CD4-positive, CD25-positive, alpha-beta regulatory T cell (primary cell): ENCODE results near the gene SPRED2. TPM values are rescaled to one million over a fixed set of nuclear protein-coding genes. Genes with fewer than 3 reads are reported as not detected.

Experiments
- ATAC-seq, 2 donors: fragments of 150-1000 bp; cut with Tn5 transposase; one replicate each; pipeline ENCODE4 v1.10.0; 2021; ENCODE audit warnings: low read depth in 2 of 2, moderate number of reproducible peaks in 2 of 2, moderate library complexity in 1 of 2
- DNase-seq, 3 donors: peaks; one replicate each; pipeline versions ENCODE4 v3.0.0 to v3.0.0-alpha.2; 2012 to 2022; ENCODE audit warnings: mixed read lengths in 1 of 3
- H3K27ac ChIP-seq: one replicate; pipeline ENCODE4 v1.7.0; 2013; ENCODE audit warnings: mild to moderate bottlenecking, low read length; ENCODE audit not compliant: insufficient read depth, poor library complexity, severe bottlenecking
- H3K27me3 ChIP-seq: one replicate; pipeline ENCODE4 v1.7.0; 2013; ENCODE audit warnings: low read length; ENCODE audit not compliant: control insufficient read depth, insufficient read depth
- H3K36me3 ChIP-seq: one replicate; pipeline ENCODE4 v1.7.0; 2013; ENCODE audit warnings: mild to moderate bottlenecking, low read length, moderate library complexity; ENCODE audit not compliant: control insufficient read depth, insufficient read depth
- H3K4me1 ChIP-seq: 2 replicates; pipeline ENCODE4 v1.7.0; 2013; ENCODE audit warnings: mild to moderate bottlenecking, low read length; ENCODE audit not compliant: insufficient read depth, control insufficient read depth, poor library complexity, severe bottlenecking
- H3K4me3 ChIP-seq: one replicate; pipeline ENCODE4 v1.7.0; 2013; ENCODE audit warnings: low read depth, mild to moderate bottlenecking, low read length, moderate library complexity
- H3K9me3 ChIP-seq, 2 experiments: 1 replicate in 1 of 2; 2 replicates in 1 of 2; pipeline ENCODE4 v1.7.0; 2013; ENCODE audit warnings: low read length in 2 of 2, mild to moderate bottlenecking in 1 of 2, moderate library complexity in 1 of 2; ENCODE audit not compliant: control insufficient read depth in 2 of 2
- H3K27ac Mint-ChIP-seq, 3 donors: one replicate each; pipeline ENCODE4 v1.8.0; 2020 to 2022; ENCODE audit warnings: mild to moderate bottlenecking in 3 of 3, mixed read lengths in 3 of 3, moderate library complexity in 2 of 3
- H3K27me3 Mint-ChIP-seq: one replicate; pipeline ENCODE4 v1.8.0; 2022; ENCODE audit warnings: mild to moderate bottlenecking, mixed read lengths
- H3K36me3 Mint-ChIP-seq: one replicate; pipeline ENCODE4 v1.8.0; 2020; ENCODE audit warnings: mixed read lengths
- H3K4me1 Mint-ChIP-seq, 4 donors: one replicate each; pipeline ENCODE4 v1.8.0; 2020 to 2022; ENCODE audit warnings: mixed read lengths in 4 of 4, mild to moderate bottlenecking in 1 of 4
- H3K4me3 Mint-ChIP-seq, 4 donors: one replicate each; pipeline ENCODE4 v1.8.0; 2020 to 2022; ENCODE audit warnings: mild to moderate bottlenecking in 4 of 4, mixed read lengths in 4 of 4, moderate library complexity in 3 of 4
- H3K9me3 Mint-ChIP-seq, 7 donors: one replicate each; pipeline ENCODE4 v1.8.0; 2020 to 2022; ENCODE audit warnings: mixed read lengths in 7 of 7, mild to moderate bottlenecking in 3 of 7, moderate library complexity in 2 of 7
- polyA plus RNA-seq, 4 donors: library from polyadenylated mRNA; unstranded; fragments of 300-500 nt; fragmentation: Illumina TruSeq; gene quantifications; one replicate each; pipeline ENCODE4 v1.2.3, GENCODE V29; 2021
- total RNA-seq: library from RNA; stranded (reverse); gene quantifications from one replicate; pipeline ENCODE4 v1.2.3, GENCODE V29; 2022

Gene SPRED2
- total and polyA plus RNA-seq, 5 donors from 2014 or later, result 0.23 to 6.3 (median 1.1) TPM

- DNase-seq (no peak), ATAC-seq (no peak)
- Mint-ChIP-seq H3K36me3 (no peaks in the 10 kb centered on the region), H3K27ac (no peak overlapping the region), H3K9me3 (peaks cover 0 to 8% (median 0%) of the 10 kb centered on the region in 7 donors), H3K4me1 (no peaks in the 10 kb centered on the region), H3K4me3 (no peak overlapping the region), H3K27me3 (peaks cover 13% of the 10 kb centered on the region)
- Histone ChIP-seq H3K9me3 (peaks cover 3 to 6% of the 10 kb centered on the region in 2 experiments), H3K4me3 (no peak overlapping the region), H3K4me1 (no peaks in the 10 kb centered on the region), H3K27ac (no peak overlapping the region), H3K36me3 (no peaks in the 10 kb centered on the region), H3K27me3 (no peaks in the 10 kb centered on the region)
These were observed 40.6 kb upstream of the SPRED2 start for GRCh38 chr2:65473045-65473444.

DNA sequence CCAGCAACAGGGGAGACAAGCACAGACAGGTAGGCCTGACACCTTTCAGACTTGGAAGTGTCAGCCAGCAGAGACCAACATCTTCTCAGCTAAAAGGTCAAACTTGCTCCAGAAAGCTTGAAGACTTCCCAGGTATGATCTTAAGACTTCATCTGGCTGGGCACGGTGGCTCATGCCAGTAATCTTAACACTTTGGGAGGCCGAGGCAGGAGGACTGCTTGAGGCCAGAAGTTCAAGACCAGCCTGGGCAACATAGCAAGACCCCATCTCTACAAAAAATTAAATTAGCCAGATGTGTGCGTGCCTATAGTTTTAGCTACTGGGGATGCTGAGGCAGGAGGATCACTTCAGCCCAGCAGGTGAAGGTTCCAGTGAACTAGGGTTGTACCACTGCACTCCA lies 39.0 kb upstream of the SPRED2 start:
- H3K27ac Mint-ChIP-seq, result no peak overlapping the region
- ATAC-seq, result no peak
- H3K27me3 Mint-ChIP-seq, result peaks cover 19% of the 10 kb centered on the region
- H3K4me3 Mint-ChIP-seq, result no peak overlapping the region
- H3K36me3 ChIP-seq, result no peaks in the 10 kb centered on the region
- H3K27ac ChIP-seq, result no peak overlapping the region
- H3K27me3 ChIP-seq, result no peaks in the 10 kb centered on the region
- no peak for DNase-seq
- peaks cover 3 to 6% of the 10 kb centered on the region in 2 experiments for H3K9me3 ChIP-seq
- H3K4me1 ChIP-seq, result no peaks in the 10 kb centered on the region
- H3K36me3 Mint-ChIP-seq, result no peaks in the 10 kb centered on the region
- peaks cover 0 to 4% (median 0%) of the 10 kb centered on the region in 4 donors for H3K4me1 Mint-ChIP-seq
- no peak overlapping the region for H3K4me3 ChIP-seq
- peaks cover 0 to 8% (median 3%) of the 10 kb centered on the region in 7 donors for H3K9me3 Mint-ChIP-seq

GRCh38 chr2:65466551-65466950 lies 34.2 kb upstream of the SPRED2 start:
- no peaks in the 10 kb centered on the region for H3K36me3 ChIP-seq
- H3K9me3 ChIP-seq, result no peaks in the 10 kb centered on the region
- H3K4me1 ChIP-seq, result no peaks in the 10 kb centered on the region
- Mint-ChIP-seq H3K27me3 (peaks cover 18% of the 10 kb centered on the region), H3K36me3 (no peaks in the 10 kb centered on the region), H3K4me3 (no peak overlapping the region), H3K4me1 (peaks cover 0 to 4% (median 0%) of the 10 kb centered on the region in 4 donors), H3K9me3 (peaks cover 0 to 3% (median 0%) of the 10 kb centered on the region in 7 donors), H3K27ac (no peak overlapping the region)
- ATAC-seq (no peak), DNase-seq (no peak)
- H3K4me3 ChIP-seq, result no peak overlapping the region
- H3K27ac ChIP-seq, result no peak overlapping the region
- H3K27me3 ChIP-seq, result peaks cover 6% of the 10 kb centered on the region

GRCh38 chr2:65465857-65466256 lies 33.5 kb upstream of the SPRED2 start:
- no peak overlapping the region for H3K4me3 Mint-ChIP-seq
- no peak overlapping the region for H3K27ac Mint-ChIP-seq
- H3K27me3 ChIP-seq, result peaks cover 6% of the 10 kb centered on the region
- no peak overlapping the region for H3K27ac ChIP-seq
- peaks cover 0 to 4% (median 0%) of the 10 kb centered on the region in 4 donors for H3K4me1 Mint-ChIP-seq
- H3K36me3 Mint-ChIP-seq, result no peaks in the 10 kb centered on the region
- no peak for ATAC-seq
- no peak overlapping the region for H3K4me3 ChIP-seq
- peaks cover 0 to 3% (median 0%) of the 10 kb centered on the region in 7 donors for H3K9me3 Mint-ChIP-seq
- no peaks in the 10 kb centered on the region for H3K9me3 ChIP-seq
- H3K36me3 ChIP-seq, result no peaks in the 10 kb centered on the region
- peaks cover 13% of the 10 kb centered on the region for H3K27me3 Mint-ChIP-seq
- H3K4me1 ChIP-seq, result no peaks in the 10 kb centered on the region
- DNase-seq, result no peak

DNA sequence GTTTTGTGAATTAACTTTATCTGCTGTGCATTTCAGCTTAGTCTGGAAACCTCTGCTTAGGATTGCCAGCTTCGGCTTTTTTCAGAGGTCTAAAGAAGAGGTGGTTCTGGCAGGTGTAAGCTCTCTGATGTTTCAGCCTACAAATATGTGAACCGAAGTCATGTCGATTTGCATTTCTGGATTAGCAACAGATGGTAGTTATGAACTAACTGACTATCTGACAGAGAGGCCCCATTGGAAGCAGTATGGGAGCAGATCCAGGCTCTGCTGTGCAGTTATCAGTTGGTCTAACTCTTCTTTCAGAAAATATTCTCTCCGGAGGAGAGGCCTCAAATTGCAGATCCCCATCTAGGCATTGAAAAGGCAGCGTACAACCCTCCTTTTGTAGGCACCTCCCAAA lies 32.7 kb upstream of the SPRED2 start:
- Mint-ChIP-seq H3K9me3 (peaks cover 0 to 3% (median 0%) of the 10 kb centered on the region in 7 donors), H3K36me3 (no peaks in the 10 kb centered on the region), H3K4me3 (no peak overlapping the region), H3K4me1 (peaks cover 0 to 4% (median 0%) of the 10 kb centered on the region in 4 donors), H3K27ac (no peak overlapping the region), H3K27me3 (peaks cover 17% of the 10 kb centered on the region)
- H3K9me3 ChIP-seq, result no peaks in the 10 kb centered on the region
- DNase-seq (no peak), ATAC-seq (no peak)
- no peak overlapping the region for H3K4me3 ChIP-seq
- H3K27me3 ChIP-seq, result peaks cover 6% of the 10 kb centered on the region
- H3K27ac ChIP-seq, result no peak overlapping the region
- no peaks in the 10 kb centered on the region for H3K4me1 ChIP-seq
- no peaks in the 10 kb centered on the region for H3K36me3 ChIP-seq

DNA sequence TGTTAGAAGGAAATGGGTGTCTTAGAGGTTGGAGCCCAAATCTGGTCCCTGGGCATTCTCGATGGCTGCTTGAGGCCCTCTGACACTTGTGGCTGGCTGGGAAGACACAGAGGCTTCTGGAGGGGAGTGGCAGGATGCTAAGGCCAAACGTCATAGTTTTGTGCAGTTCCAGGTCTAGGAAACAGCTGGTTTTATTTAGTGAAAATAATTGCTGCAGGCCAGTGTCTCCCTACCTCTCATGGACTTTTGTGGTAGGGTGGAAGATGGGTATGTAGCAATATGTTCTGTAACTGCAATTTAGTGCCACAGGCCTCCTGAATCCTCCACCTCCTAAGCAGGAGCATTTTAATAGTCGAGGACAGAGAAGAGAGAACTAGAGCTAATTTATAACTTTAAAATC lies 32.2 kb upstream of the SPRED2 start:
- DNase-seq (no peak), ATAC-seq (no peak)
- Histone ChIP-seq H3K27me3 (peaks cover 6% of the 10 kb centered on the region), H3K4me3 (no peak overlapping the region), H3K9me3 (no peaks in the 10 kb centered on the region), H3K4me1 (no peaks in the 10 kb centered on the region), H3K36me3 (no peaks in the 10 kb centered on the region), H3K27ac (no peak overlapping the region)
- Mint-ChIP-seq H3K27me3 (peaks cover 18% of the 10 kb centered on the region), H3K9me3 (peaks cover 0 to 3% (median 0%) of the 10 kb centered on the region in 7 donors), H3K27ac (no peak overlapping the region), H3K4me1 (peaks cover 0 to 4% (median 0%) of the 10 kb centered on the region in 4 donors), H3K36me3 (no peaks in the 10 kb centered on the region), H3K4me3 (no peak overlapping the region)

- ATAC-seq (no peak), DNase-seq (no peak)
- H3K36me3 Mint-ChIP-seq, result no peaks in the 10 kb centered on the region
- peaks cover 52% of the 10 kb centered on the region for H3K27me3 Mint-ChIP-seq
- H3K4me3 Mint-ChIP-seq, result no peak overlapping the region
- Histone ChIP-seq H3K36me3 (no peaks in the 10 kb centered on the region), H3K4me1 (no peaks in the 10 kb centered on the region), H3K27me3 (peaks cover 17% of the 10 kb centered on the region), H3K27ac (no peak overlapping the region), H3K9me3 (no peaks in the 10 kb centered on the region), H3K4me3 (no peak overlapping the region)
- H3K9me3 Mint-ChIP-seq, result no peaks in the 10 kb centered on the region
- no peak overlapping the region for H3K27ac Mint-ChIP-seq
- no peaks in the 10 kb centered on the region for H3K4me1 Mint-ChIP-seq
These were observed 26.6 kb upstream of the SPRED2 start for GRCh38 chr2:65458999-65459398.

GRCh38 chr2:65456886-65457285 lies 24.5 kb upstream of the SPRED2 start:
- Histone ChIP-seq H3K4me3 (no peak overlapping the region), H3K36me3 (no peaks in the 10 kb centered on the region), H3K4me1 (no peaks in the 10 kb centered on the region), H3K27me3 (peaks cover 17% of the 10 kb centered on the region), H3K27ac (no peak overlapping the region), H3K9me3 (no peaks in the 10 kb centered on the region)
- no peak for ATAC-seq
- no peak overlapping the region for H3K4me3 Mint-ChIP-seq
- peaks cover 46% of the 10 kb centered on the region for H3K27me3 Mint-ChIP-seq
- peaks cover 0 to 2% (median 0%) of the 10 kb centered on the region in 7 donors for H3K9me3 Mint-ChIP-seq
- H3K36me3 Mint-ChIP-seq, result no peaks in the 10 kb centered on the region
- H3K4me1 Mint-ChIP-seq, result no peaks in the 10 kb centered on the region
- DNase-seq, result no peak
- no peak overlapping the region for H3K27ac Mint-ChIP-seq
